Esophagus (tissue), 2 donors: ENCODE measurements around the gene KCNH2. TPM values are rescaled to one million over a fixed set of nuclear protein-coding genes. Genes with fewer than 3 reads are reported as not detected.

ENCODE experiments used
- H3K27ac ChIP-seq, 2 donors: one replicate each; pipeline ENCODE4 v1.5.1; 2013; ENCODE audit warnings: low read depth in 2 of 2, mild to moderate bottlenecking in 2 of 2, inconsistent platforms in 1 of 2, low read length in 1 of 2, moderate library complexity in 1 of 2
- H3K27me3 ChIP-seq, 2 donors: one replicate each; pipeline ENCODE4 v1.6.1; 2013; ENCODE audit warnings: low read length in 2 of 2, control low read depth in 1 of 2, mild to moderate bottlenecking in 1 of 2; ENCODE audit not compliant: insufficient read depth in 2 of 2, control insufficient read depth in 1 of 2
- H3K36me3 ChIP-seq, 2 donors: one replicate each; pipeline ENCODE4 v1.6.1; 2013; ENCODE audit warnings: low read length in 1 of 2; ENCODE audit not compliant: control insufficient read depth in 2 of 2, insufficient read depth in 2 of 2
- H3K4me1 ChIP-seq, 2 donors: one replicate each; pipeline ENCODE4 v1.6.1; 2013; ENCODE audit warnings: low read length in 1 of 2; ENCODE audit not compliant: control insufficient read depth in 2 of 2, insufficient read depth in 2 of 2
- H3K4me3 ChIP-seq, 2 donors: one replicate each; pipeline ENCODE4 v1.5.1; 2013; ENCODE audit warnings: low read length in 2 of 2, mild to moderate bottlenecking in 2 of 2, low read depth in 1 of 2, moderate library complexity in 1 of 2
- H3K9me3 ChIP-seq, 2 donors: one replicate each; pipeline ENCODE4 v1.6.1; 2013; ENCODE audit warnings: mild to moderate bottlenecking in 2 of 2, low read depth in 1 of 2, low read length in 1 of 2, moderate library complexity in 1 of 2; ENCODE audit not compliant: control insufficient read depth in 2 of 2, insufficient read depth in 1 of 2
- WGBS, 2 donors: extraction: QIAGEN DNeasy Blood & Tissue Kit; methylation state at CpG; one replicate each; pipeline ENCODE4 v1.1.7; 2013; 5-methylcytosine and 5-hydroxymethylcytosine counted together
- polyA plus RNA-seq, 2 donors: library from polyadenylated mRNA; stranded (reverse); fragments of 200-250 nt; gene quantifications; one replicate each; pipeline ENCODE4 v1.2.3, GENCODE V29; 2013
- donor health status: healthy with polysubstance abuse.
- donor health status: Bipolar disorder and iron deficiency.

The KCNH2 gene
- polyA plus RNA-seq, 2 donors = 0.88 to 2.0 TPM

GRCh38 chr7:150958062-150958552 lies 20.0 kb downstream of the KCNH2 start:
- Histone ChIP-seq H3K27me3 (no peaks in the 10 kb centered on the region), H3K36me3 (no peaks in the 10 kb centered on the region), H3K4me1 (peaks cover 10 to 14% of the 10 kb centered on the region in 2 donors), H3K4me3 (no peak overlapping the region), H3K27ac (no peak overlapping the region), H3K9me3 (no peaks in the 10 kb centered on the region)
- 33 to 40% methylated on average over 62 to 74 of the region's 74 CpGs for WGBS, 2 donors

- H3K4me1 ChIP-seq = peaks cover 10 to 14% of the 10 kb centered on the region in 2 donors
- no peaks in the 10 kb centered on the region for H3K27me3 ChIP-seq
- no peaks in the 10 kb centered on the region for H3K9me3 ChIP-seq
- WGBS, 2 donors = 73 to 80% methylated on average over 26 of the region's 26 CpGs
- H3K27ac ChIP-seq = no peak overlapping the region
- no peak overlapping the region for H3K4me3 ChIP-seq
- H3K36me3 ChIP-seq = no peaks in the 10 kb centered on the region
Observed at GRCh38 chr7:150957133-150958020, 20.7 kb downstream of the KCNH2 start.

- WGBS, 2 donors = 91 to 95% methylated on average over 8 to 9 of the region's 9 CpGs
- Histone ChIP-seq H3K4me1 (peaks cover 10 to 14% of the 10 kb centered on the region in 2 donors), H3K9me3 (no peaks in the 10 kb centered on the region), H3K36me3 (no peaks in the 10 kb centered on the region), H3K27ac (peak overlapping the region in 1 of 2 donors; percentile 6), H3K4me3 (no peak overlapping the region), H3K27me3 (no peaks in the 10 kb centered on the region)
Observed at GRCh38 chr7:150956395-150957132, 21.6 kb downstream of the KCNH2 start.

- peak overlapping the region in 1 of 2 donors; percentile 10 for H3K4me3 ChIP-seq
- H3K9me3 ChIP-seq = no peaks in the 10 kb centered on the region
- no peaks in the 10 kb centered on the region for H3K36me3 ChIP-seq
- peak overlapping the region in 1 of 2 donors; percentile 6 for H3K27ac ChIP-seq
- peaks cover 10 to 14% of the 10 kb centered on the region in 2 donors for H3K4me1 ChIP-seq
- WGBS, 2 donors = 10 to 16% methylated on average over 24 to 38 of the region's 38 CpGs
- H3K27me3 ChIP-seq = no peaks in the 10 kb centered on the region
Observed at GRCh38 chr7:150955519-150956394, 22.4 kb downstream of the KCNH2 start.

- H3K27ac ChIP-seq = peak overlapping the region in 1 of 2 donors; percentile 28
- peaks cover 10 to 14% of the 10 kb centered on the region in 2 donors for H3K4me1 ChIP-seq
- 45 to 49% methylated on average over 19 to 21 of the region's 21 CpGs for WGBS, 2 donors
- no peaks in the 10 kb centered on the region for H3K9me3 ChIP-seq
- H3K27me3 ChIP-seq = no peaks in the 10 kb centered on the region
- H3K36me3 ChIP-seq = no peaks in the 10 kb centered on the region
- H3K4me3 ChIP-seq = peak overlapping the region in 1 of 2 donors; percentile 10
Observed at GRCh38 chr7:150954986-150955518, 23.1 kb downstream of the KCNH2 start.

- H3K36me3 ChIP-seq = no peaks in the 10 kb centered on the region
- 70 to 74% methylated on average over 9 of the region's 9 CpGs for WGBS, 2 donors
- peaks cover 10 to 14% of the 10 kb centered on the region in 2 donors for H3K4me1 ChIP-seq
- H3K27ac ChIP-seq = peak overlapping the region in 1 of 2 donors; percentile 28
- no peak overlapping the region for H3K4me3 ChIP-seq
- no peaks in the 10 kb centered on the region for H3K27me3 ChIP-seq
- H3K9me3 ChIP-seq = no peaks in the 10 kb centered on the region
Observed at GRCh38 chr7:150954201-150954985, 23.7 kb downstream of the KCNH2 start.

- Histone ChIP-seq H3K27me3 (no peaks in the 10 kb centered on the region), H3K27ac (no peak overlapping the region), H3K4me1 (peaks cover 10 to 14% of the 10 kb centered on the region in 2 donors), H3K9me3 (no peaks in the 10 kb centered on the region), H3K36me3 (no peaks in the 10 kb centered on the region), H3K4me3 (no peak overlapping the region)
- WGBS, 2 donors = 89 to 95% methylated on average over 17 of the region's 17 CpGs
Observed at GRCh38 chr7:150953061-150953997, 24.8 kb downstream of the KCNH2 start.
